Sigmoid colon (tissue), 4 donors: ENCODE results near the gene FAM120B.

Experiments used
- POLR2A ChIP-seq, 2 donors: fragments of 450-650 bp; IDR thresholded peaks; one replicate each; pipeline ENCODE4 v1.6.1; 2016; ENCODE audit warnings: antibody characterized with exemption in 2 of 2, mild to moderate bottlenecking in 2 of 2, moderate library complexity in 2 of 2
- POLR2AphosphoS5 ChIP-seq, 4 donors: sonication (generic); formaldehyde crosslinking; IDR thresholded peaks; one replicate each; pipeline ENCODE4 v1.6.1; 2017; ENCODE audit warnings: antibody characterized with exemption in 4 of 4

- TF ChIP-seq POLR2AphosphoS5 (IDR thresholded peaks at IDR 0.05) (no peak), POLR2A (IDR thresholded peaks at IDR 0.05) (no peak)
Measured at GRCh38 chr6:170316071-170316470, 9.5 kb downstream of the FAM120B start.
